Activated CD8-positive, alpha-beta memory T cell treated with anti-CD3 and anti-CD28 coated beads, Interleukin-2, amount 50 U/mL, for 48 hours (primary cell): ENCODE results near the gene RPS6KA3.
A peak's percentile ranks its signal among the peaks of the same experiment; 100 is the strongest.
"Not testable (repeated sequence)": the region's sequence is repeated elsewhere in the genome, so short reads cannot be mapped to it uniquely, and the experiment has no call there.

Experiments
- DNase-seq: peaks from one replicate; pipeline ENCODE4 v3.0.0-alpha.2; 2020

Gene RPS6KA3

DNA sequence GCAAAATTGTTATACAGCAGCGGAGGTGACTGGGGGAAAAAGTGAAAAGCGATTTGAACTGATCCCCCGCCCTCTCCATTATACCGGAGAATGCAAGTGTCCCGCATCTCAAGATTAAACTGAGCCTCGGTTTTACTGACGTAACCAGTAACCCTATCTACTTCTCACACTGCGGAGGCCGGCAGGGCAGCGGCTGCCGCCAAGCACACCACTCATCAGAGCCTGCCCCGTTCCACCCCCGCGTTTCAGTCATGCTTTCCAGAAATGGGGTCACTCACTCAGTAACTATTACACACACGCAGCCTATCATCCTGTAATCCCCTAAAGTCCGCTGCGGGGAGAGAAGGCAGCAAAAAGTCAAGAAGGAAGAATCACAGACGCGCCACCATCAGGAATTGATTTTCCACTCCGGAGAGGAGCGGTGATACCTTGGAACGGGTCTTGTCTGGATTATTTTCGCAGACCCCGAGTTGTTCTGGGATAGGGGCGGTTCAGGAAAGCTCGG, 1.4 kb downstream of the RPS6KA3 start:
- peak; percentile 78 for DNase-seq

DNA sequence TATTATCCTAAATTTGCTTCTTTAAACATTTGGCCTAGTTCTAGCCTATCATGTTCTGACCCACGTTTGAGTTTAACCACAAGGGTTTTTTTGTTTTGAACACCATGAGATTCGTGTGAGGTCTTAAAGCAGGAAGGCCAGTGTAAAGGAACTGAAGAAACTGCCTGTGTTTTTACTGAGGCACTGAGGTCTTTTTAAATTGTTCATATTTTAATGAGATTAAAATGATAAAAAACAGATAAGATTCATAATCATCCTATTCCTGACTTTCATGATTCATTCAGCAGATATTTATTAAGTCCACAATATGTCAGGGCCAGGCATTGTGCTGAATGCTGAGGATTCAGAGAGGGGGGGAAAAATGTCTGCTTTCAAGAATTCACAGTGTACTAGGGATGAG, 3.2 kb downstream of the RPS6KA3 start:
- DNase-seq: no peak

DNA sequence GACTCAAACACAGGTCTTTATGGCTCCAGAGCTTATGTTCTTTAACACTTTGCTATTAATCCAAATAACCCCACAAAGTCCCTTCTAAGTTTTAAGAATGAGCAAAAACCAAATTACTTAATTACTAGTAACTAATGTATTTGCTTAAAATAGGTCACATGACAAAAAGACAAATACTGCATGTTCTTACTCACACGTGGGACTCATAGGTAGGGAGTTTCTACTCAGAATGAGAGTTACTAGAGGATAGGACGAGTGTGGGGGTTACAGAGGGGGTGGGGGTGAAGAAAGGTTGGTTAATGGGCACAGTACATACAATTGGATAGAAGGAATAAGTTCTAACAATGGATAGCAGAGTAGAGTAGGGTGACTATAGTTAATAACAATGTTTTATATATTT, 5.8 kb downstream of the RPS6KA3 start:
- no peak for DNase-seq

DNA sequence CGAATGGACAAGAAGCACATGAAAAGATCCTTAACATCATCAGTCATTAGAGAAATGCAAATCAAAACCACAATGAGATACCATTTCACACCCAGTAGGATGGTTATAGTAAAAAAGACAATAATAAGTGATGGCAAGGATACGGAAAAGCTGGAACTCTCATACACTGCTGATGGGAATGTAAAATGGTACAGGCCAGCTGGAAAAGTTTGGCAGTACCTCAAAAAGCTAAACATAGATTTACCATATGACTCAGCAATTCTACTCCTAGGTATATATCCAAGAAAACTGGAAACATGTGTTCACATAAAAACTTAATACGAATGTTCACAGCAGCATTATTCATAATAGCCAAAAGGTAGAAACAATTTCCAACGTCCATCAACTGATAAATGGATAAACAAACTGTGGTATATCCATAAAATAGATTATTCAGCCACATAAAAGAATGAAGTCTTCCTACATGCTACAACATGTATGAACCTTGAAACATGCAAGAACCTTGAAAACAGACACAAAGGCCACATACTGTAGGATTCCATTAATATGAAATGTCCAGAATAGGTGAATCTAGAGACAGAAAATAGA, 11.9 kb downstream of the RPS6KA3 start:
- DNase-seq: no peak

DNA sequence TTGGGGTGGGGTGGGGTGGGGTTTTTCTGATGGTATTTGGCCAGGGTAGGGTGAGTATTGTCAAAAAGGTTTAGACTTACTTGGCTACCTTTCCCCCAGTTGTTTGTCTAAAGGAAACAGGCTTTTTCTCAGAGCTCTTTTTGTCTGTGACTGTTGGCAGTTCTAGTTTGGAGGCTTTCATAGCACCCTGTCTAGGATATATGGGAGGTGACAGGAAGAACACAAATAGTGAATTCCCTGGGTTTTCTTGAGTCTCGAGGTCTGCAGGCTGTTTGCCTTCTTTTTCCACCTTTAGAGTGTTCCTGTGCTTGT, 13.5 kb downstream of the RPS6KA3 start:
- no peak for DNase-seq

DNA sequence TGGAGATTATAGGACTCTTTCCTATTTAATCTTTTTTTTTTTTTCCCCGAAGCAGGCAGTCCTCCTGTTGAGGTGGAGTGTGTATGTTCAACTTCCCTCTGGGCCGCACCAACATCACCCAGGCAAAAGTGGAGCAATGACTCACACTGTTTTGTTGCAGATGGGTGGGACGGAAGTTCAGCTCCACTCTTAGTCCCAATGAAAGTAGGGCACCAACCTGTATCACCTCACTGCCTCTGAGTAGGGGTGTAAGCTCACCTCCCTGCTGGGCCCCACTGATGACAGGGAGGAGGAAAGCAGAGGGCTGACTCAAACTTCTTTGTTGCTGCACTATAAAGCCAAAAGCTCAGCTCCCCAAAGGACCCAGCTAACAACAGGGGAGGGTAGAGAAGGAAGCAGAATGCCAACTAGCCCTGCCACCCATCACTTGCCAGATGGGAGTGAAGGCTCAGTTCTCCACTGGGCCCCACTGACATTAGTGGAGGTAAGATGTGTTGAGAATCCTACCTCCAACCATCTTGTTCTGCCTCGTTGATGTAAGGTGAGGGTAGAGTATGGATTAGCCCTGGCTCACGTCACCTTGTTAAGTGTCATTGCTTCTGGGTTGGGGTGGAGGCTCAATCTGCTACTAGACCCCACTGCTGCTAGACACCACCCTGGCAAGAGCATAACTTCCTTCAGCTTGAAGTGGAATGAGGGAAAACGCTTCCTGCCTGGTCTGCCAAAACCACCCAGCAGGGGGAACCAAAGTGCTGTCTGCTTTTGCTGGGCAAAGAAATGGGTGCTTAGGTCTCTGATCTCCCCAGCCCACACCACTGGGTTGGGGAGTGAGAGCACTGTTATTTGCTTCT, 14.1 kb downstream of the RPS6KA3 start:
- peak; percentile 83 for DNase-seq

DNA sequence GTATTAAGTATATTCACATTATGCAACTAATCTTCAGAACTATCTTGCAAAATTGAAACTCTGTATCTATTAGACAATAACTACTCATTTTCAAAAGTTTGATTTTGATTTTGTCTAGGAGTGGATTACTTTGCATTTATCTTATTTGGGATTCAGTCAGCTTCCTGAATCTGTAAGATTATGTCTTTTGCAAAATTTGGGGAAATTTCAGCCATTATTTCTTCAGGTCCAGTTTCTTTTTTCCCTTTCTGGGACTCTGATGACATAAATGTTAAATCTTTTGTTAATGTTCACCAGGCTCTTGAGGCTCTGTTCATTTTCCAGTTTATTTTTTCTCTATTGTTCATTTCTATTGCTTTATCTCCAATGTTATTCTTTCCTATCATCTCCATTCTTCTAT, 15.0 kb downstream of the RPS6KA3 start:
- no peak for DNase-seq

DNA sequence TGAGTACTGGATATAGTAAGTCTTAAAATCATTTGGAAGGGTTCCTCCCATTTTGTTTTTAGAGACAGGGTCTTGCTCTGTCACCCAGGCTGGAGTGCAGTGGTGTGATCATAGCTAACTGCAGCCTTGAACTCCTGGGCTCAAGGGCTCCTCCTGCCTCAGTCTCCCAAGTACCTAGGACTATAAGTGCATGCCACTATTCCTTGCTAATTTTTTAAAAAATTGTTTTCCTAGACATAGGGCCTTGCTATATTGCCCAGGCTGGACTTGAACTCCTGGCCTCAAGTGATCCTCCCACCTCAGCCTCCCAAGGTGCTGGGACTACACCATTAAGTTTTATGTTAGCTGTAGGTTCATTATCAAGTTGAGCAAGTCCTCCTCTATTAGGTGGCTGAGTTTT, 16.6 kb downstream of the RPS6KA3 start:
- DNase-seq: not testable (repeated sequence)

DNA sequence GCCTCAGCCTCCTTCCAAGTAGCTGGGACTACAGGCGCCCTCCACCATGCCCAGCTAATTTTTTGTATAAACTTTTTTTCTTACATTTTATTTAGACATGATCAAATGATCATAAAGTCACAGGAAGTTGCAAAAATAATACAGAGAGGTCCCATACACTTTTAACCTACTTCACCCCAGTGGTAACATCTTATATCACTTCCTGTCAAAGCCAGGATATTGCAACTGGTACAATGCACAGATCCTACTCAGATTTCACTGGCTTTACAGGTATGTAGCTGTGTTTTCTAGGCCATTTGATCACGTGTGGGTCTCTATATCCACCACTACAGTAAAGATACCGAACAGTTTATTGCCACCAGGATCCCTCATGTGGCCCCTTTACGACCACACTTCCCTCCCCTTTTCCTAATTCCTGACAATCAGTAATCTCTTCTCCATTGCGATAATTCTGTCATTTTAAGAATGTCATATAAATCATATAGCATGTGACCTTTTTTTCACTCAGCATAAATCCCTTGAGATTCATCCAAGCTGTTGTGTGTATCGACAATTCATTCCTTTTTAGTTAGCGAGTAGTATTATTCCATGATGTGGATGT, 18.0 kb downstream of the RPS6KA3 start:
- no peak for DNase-seq

DNA sequence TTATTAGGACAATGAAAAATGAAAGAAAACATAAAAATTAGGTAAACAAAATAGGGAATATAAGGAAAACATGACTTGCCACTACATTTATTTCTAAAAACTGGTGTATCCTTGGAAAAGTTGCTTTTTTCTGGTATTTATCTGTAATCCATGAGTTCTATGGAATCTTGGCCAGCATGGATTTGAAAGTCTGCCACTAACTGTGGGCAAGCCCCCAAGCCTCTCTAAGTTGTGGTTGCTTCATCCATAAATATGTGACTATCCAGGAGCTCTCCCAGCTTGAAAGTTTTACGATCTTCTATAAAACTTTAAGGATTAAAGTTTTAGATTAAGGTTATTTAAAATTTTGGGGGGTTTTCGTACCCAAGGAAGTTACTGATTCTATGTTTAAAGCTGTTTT, 21.8 kb downstream of the RPS6KA3 start:
- no peak for DNase-seq

DNA sequence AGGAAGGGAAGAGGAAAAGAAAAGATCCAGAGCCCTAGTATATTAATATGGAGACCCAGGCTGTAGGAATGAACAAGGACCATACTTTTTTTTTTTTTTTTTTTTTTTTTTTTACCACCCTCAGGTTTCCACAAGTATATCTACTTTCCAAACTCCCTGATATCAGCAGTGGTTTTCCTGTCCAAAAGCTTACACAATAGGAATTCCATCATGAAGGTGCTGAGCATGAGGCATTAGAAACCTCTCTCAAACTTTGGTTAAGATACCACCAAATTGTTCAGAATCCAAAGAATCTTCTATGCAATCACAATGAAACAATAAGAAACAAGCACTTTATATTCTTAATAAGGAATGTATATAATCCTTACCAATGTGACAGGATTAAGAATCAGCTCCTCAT, 26.5 kb downstream of the RPS6KA3 start:
- DNase-seq: no peak

DNA sequence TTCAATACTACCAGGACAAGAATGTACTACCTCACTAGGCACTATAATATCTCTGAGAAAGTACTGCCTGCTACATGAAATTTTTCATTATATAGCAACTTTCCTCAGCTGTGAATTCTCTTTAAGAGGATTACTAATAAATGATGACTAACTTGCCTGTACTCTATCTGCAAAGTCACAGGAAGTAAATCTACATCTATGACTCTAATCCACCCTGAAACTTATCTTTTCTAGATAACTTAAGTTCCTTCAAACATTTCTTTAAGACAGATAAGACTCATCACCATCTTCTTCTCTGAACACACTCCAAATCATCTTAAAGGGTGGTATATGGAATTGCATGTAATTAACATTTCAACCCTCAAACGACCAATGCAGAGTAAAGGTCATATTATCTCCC, 28.8 kb downstream of the RPS6KA3 start:
- no peak for DNase-seq

DNA sequence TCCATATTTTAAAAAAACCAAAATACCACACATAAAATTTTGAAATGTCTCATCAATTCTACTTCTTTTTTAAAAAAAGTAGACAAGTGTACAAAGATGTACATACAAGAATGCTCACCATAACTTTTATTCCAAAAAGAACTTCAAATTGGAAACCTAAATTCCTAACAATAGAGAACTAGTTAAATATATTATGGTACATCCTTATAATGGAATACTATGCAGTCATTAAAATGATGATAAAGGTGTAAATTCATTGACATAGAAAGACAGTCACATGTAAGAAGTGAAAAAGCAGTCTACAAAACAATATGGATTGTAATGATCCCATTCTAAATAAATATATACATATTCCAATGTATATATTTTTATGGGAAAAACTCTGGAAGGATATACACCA, 31.0 kb downstream of the RPS6KA3 start:
- no peak for DNase-seq

DNA sequence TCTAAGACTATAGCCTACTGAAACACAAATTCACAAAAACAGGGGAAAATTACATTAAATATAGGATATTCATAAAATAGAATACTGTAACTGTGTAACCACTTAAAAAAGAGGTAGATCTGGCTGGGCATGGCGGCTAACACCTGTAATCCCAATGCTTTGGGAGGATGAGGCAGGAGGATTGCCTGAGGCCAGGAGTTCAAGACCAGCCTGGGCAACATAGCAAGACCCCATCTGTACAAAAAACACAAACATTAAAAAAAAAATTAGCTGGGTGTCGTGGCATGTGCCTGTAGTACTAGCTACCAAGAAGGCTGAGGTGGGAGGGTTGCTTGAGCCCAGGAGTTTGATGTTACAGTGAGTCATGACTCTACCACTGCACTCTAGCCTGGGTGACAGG, 33.4 kb downstream of the RPS6KA3 start:
- no peak for DNase-seq

DNA sequence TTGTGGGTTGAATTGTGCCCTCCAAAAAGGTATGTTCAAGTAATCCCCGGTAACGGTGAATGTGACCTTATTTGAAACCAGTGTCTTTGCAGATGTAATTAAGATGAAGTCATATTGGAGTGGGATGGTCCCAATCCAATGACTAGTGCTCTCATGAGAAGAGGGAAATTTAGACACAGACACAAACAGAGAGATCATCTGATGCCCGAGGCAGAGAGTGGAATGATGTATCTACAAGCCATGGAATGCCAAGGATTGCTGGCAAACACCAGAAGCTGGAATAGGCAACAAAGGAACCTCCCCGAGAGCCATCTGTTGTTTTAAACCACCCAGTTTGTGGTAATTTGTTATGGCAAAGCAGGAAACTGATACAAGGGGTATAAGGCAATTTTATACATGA, 35.1 kb downstream of the RPS6KA3 start:
- DNase-seq: no peak

DNA sequence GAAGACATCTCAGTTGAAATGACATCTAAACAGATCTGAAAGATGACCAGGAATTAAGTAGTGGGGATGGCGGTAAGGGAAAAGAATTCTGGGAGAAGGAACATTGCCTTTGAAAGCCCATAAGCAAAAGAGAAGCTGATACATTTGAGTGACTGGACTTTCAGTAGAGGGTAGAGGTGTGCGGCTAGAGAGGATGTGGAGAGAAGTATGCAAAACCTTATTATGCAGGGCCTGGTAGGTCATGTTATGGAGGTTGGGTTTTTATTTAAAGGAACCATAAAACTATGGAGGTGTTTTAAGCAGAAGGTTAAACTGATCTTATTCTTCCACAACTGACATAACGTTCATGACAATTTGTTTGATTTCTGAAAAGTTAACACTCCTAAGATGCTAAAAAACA, 36.3 kb downstream of the RPS6KA3 start:
- DNase-seq: no peak

DNA sequence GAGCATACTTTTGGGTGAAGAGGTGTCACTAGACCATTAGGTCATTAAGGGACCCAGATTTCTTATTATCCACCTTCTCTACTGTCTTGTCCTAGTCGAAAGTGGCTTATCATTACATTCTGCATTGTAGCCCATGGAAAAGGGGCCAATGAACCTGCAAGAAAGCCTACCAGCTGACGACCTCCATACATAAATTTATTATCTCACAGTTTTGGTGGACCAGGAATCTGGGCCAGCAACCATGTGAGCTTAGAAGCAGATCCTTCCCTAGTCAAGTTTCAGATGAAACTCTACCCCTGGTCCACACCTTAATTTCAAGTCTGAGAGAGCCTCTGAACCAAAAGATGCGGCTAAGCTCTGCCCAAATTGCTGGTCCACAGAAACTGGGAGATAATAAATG, 37.6 kb downstream of the RPS6KA3 start:
- DNase-seq: no peak

DNA sequence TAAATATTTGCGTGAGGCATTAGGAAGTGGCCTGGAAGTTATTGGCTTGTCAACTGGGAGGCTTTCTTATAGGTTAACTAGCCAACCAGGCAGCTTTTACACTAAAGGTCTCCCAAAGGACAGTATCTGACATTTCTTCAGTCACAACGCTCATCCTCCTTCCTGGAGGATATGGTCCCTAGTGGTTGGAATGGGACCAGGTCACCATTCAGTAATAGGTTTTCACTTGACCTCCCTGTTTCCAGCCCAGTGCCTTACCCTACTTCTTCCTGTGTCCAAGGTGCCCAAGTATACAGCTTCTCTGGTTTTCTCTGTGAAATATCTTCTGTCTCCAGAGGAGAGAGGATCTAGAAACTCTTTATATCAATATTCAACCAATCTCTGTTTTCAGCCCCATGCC, 38.5 kb downstream of the RPS6KA3 start:
- DNase-seq: no peak

DNA sequence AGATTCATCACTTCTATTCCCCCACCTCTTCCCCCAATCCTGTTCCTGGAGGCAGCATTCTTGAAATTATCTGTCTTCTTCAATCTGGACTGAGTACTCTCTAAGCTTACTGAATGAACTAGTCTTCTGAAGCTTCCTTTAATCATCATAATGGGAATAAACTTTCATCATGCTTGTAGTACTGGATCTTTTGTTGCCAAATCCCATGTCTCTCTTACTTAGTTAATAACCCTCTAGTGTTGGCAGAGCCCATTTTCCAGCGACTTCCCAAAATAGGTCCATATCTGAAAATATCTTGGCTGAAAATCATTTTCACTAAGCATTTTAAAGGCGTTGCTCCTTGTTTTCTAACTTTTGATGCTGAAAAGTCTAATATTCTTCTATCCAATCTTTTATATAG, 39.6 kb downstream of the RPS6KA3 start:
- DNase-seq: no peak

DNA sequence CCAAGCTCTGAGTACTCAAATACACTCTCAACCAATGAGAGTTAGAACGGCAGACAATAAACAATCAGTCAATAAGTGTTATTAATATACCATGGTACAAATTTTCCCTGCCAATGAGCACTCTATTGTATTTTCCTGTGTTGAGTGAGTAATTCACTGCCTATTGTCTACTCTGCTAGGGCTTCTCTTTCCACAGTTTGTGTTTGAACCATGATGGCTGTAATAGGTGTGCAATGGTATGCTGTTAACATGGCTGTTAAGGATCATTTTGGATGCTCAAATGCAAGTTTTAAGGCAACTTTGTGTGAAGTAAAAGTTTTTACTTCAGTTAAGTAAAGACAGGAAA, 41.2 kb downstream of the RPS6KA3 start:
- no peak for DNase-seq

DNA sequence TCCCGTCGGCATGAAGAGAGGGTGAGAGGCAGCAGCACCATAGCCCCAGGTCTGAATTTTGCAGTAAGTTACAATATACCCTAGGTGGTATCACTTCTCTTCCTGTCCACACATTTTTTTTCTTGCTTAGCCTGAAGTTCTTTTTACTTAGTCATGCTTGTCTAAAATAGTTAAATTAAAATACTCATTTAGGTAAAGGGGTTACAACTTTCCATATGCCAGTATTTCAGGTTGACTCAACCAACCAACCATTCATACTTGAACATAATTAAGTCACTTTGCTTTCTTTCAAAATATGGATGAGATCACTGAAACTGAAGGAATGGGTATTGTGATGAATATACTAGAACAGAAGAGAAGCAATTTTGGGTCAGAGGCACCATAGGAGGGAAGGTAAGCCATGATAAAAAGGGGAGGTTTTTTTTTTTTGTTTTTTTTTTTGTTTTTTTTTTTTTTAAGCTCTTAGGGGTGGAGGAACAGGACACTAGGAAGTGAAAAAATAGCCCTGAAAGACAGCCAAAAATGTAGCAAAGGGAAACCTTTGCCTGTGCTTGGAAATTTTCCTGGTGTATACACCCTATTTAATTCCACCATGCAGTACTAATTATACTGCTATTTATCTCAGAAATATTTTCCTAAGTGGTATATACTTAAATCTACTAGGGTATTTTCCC, 41.8 kb downstream of the RPS6KA3 start:
- no peak for DNase-seq

DNA sequence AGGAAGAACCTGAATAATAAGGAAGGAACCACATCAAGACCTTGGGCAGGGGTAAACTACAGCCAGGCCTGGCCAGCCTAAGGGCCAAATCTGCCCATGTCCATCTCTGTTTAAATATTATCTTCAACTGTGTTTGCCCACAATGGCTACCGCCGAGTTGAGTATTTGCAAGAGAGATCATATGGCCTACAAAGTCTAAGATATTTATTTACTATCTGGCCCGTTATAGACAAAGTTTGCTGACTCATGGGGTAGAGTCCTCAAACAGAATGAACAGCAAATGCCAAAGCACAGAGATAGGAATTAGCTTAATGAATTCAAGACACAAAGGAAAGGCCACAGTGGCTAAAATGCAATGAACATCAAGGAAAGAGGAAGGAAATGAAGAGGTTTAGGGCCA, 44.8 kb downstream of the RPS6KA3 start:
- DNase-seq: no peak

DNA sequence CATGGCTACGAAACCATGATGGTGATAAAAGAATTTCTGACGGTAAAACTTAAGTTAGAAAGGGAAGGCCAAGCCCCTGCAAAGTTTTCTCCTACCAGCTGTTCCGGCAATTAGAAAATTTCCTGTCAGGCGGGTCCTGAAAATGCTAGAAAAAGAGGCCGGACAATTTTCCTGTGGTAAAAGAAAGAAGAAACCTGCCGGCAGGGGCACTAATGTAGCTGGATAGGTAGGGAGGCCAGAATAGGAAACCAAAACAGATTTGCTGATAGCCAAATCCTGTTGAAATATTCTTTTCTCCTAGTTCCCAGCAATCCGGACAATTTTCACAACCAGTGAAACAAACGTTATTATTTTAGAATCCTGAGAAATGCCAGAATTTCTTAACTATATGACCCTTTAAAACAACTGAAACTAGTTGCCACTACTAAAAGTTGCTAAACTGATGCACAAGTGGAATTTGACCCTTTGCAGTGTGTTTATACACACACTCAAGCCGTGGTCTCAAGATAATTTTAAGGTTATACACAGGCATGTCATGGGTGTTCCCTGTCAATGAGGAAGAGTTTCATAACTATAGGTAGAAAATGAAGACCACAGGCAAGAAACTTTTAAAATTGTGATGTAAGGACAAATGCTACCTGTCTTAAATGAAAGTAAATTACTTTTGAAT, 47.7 kb downstream of the RPS6KA3 start:
- DNase-seq: no peak
